HuH-7 (cell line): ENCODE data around the gene MYF5.

Experiments used
- DNase-seq: peaks from one replicate; pipeline ENCODE4 v3.0.0; 2011; ENCODE audit warnings: low spot score

MYF5 gene

GRCh38 chr12:80707830-80708258 is 8.9 kb upstream of the MYF5 start:
- DNase-seq: no peak

GRCh38 chr12:80708259-80708974 is 8.3 kb upstream of the MYF5 start:
- no peak for DNase-seq

GRCh38 chr12:80708975-80709328 is 7.8 kb upstream of the MYF5 start:
- no peak for DNase-seq

- DNase-seq: peak; percentile 60
These were observed 6.6 kb upstream of the MYF5 start for GRCh38 chr12:80709811-80710726.

GRCh38 chr12:80710727-80711449 is 5.8 kb upstream of the MYF5 start:
- DNase-seq: no peak

GRCh38 chr12:80711866-80712265 is 4.8 kb upstream of the MYF5 start:
- DNase-seq: no peak

GRCh38 chr12:80712866-80713265 is 3.8 kb upstream of the MYF5 start:
- DNase-seq: no peak

GRCh38 chr12:80713419-80713818 is 3.3 kb upstream of the MYF5 start:
- DNase-seq: no peak

- DNase-seq: no peak
These were observed 2.7 kb upstream of the MYF5 start for GRCh38 chr12:80714055-80714454.

GRCh38 chr12:80714846-80715245 is 1.9 kb upstream of the MYF5 start:
- DNase-seq: no peak

- DNase-seq: no peak
These were observed 931 bp upstream of the MYF5 start for GRCh38 chr12:80715713-80716249.

GRCh38 chr12:80717856-80718255 is 1.1 kb downstream of the MYF5 start:
- DNase-seq: no peak

- no peak for DNase-seq
These were observed 3.8 kb downstream of the MYF5 start for GRCh38 chr12:80720516-80720915.

- no peak for DNase-seq
These were observed 4.6 kb downstream of the MYF5 start for GRCh38 chr12:80721326-80721725.

GRCh38 chr12:80745851-80746505 is 29.3 kb downstream of the MYF5 start:
- no peak for DNase-seq

- DNase-seq: no peak
These were observed 31.1 kb downstream of the MYF5 start for GRCh38 chr12:80747800-80748199.

- DNase-seq: no peak
These were observed 32.7 kb downstream of the MYF5 start for GRCh38 chr12:80749456-80749855.

- DNase-seq: no peak
These were observed 35.8 kb downstream of the MYF5 start for GRCh38 chr12:80752464-80752863.

- no peak for DNase-seq
These were observed 37.6 kb downstream of the MYF5 start for GRCh38 chr12:80754274-80754673.

- DNase-seq: no peak
These were observed 40.2 kb downstream of the MYF5 start for GRCh38 chr12:80756875-80757274.

GRCh38 chr12:80761838-80762237 is 45.1 kb downstream of the MYF5 start:
- DNase-seq: peak; percentile 28

- DNase-seq: no peak
These were observed 47.2 kb downstream of the MYF5 start for GRCh38 chr12:80763874-80764273.
